Stomach (tissue), 9 donors: ENCODE data around the gene GPC5. TPM values are rescaled to one million over a fixed set of nuclear protein-coding genes. Genes with fewer than 3 reads are reported as not detected.

Source experiments
- DNase-seq, 2 donors: peaks; one replicate each; pipeline versions ENCODE4 v3.0.0 to v3.0.0-alpha.2; 2013 to 2019
- H3K27ac ChIP-seq, 5 donors: fragments of 200-600 bp in 4 of 5; sonication (generic) in 4 of 5; one replicate each; pipeline ENCODE4 v1.5.1; 2013 to 2019; ENCODE audit warnings: mild to moderate bottlenecking in 1 of 5, moderate library complexity in 1 of 5
- H3K27me3 ChIP-seq, 3 donors: fragments of 200-600 bp; sonication (generic); one replicate each; pipeline ENCODE4 v1.5.1; 2017 to 2019; ENCODE audit warnings: mixed run types in 1 of 3
- H3K36me3 ChIP-seq, 4 donors: fragments of 200-600 bp; sonication (generic); 1 replicate in 3 of 4; 2 replicates in 1 of 4; pipeline ENCODE4 v1.5.1; 2016 to 2019
- H3K4me1 ChIP-seq, 4 donors: fragments of 200-600 bp; sonication (generic); one replicate each; pipeline ENCODE4 v1.5.1; 2016 to 2019
- H3K4me3 ChIP-seq, 4 donors: fragments of 200-600 bp; sonication (generic) in 3 of 4; one replicate each; pipeline ENCODE4 v1.5.1; 2016 to 2019; ENCODE audit warnings: mild to moderate bottlenecking in 1 of 4
- H3K9me3 ChIP-seq, 4 donors: fragments of 200-600 bp; sonication (generic); one replicate each; pipeline ENCODE4 v1.5.1; 2016 to 2019
- CTCF ChIP-seq, 7 experiments: fragments of 450-650 bp in 4 of 7; fragments of 200-600 bp in 3 of 7; sonication (generic) in 3 of 7; IDR thresholded peaks; one replicate each; pipeline ENCODE4 v1.5.1; 2016 to 2019; ENCODE audit warnings: antibody characterized with exemption in 7 of 7, control low read depth in 2 of 7, mild to moderate bottlenecking in 1 of 7
- EP300 ChIP-seq: sonication (generic); formaldehyde crosslinking; IDR thresholded peaks from one replicate; pipeline ENCODE4 v1.6.1; 2017; ENCODE audit warnings: antibody characterized with exemption
- POLR2A ChIP-seq, 4 donors: fragments of 450-650 bp; IDR thresholded peaks; one replicate each; pipeline ENCODE4 v1.6.1; 2016; ENCODE audit warnings: antibody characterized with exemption in 4 of 4, control low read depth in 2 of 4, mild to moderate bottlenecking in 1 of 4, moderate library complexity in 1 of 4
- POLR2AphosphoS5 ChIP-seq, 3 donors: sonication (generic); formaldehyde crosslinking; IDR thresholded peaks; one replicate each; pipeline ENCODE4 v1.6.1; 2016; ENCODE audit warnings: antibody characterized with exemption in 3 of 3
- WGBS, 5 donors: extraction: QIAGEN DNeasy Blood & Tissue Kit in 3 of 5; methylation state at CpG; one replicate each; pipeline versions ENCODE4 v1.1.5 to v1.1.7; 2013 to 2018; 5-methylcytosine and 5-hydroxymethylcytosine counted together
- intact Hi-C: fragments of 100-400 bp; cut with DNase I; formaldehyde crosslinking; loops from one replicate; pipeline ENCODE4 v1.15.1; 2023; ENCODE audit warnings: low total_unique reads
- polyA plus RNA-seq, 3 donors: library from polyadenylated mRNA; stranded (reverse); fragments of 200-250 nt; gene quantifications; one replicate each; pipeline ENCODE4 v1.2.3, GENCODE V29; 2013
- total RNA-seq, 5 donors: library from RNA; depleted of rRNA; stranded (reverse); fragments of >200 nt; gene quantifications; one replicate each; pipeline versions ENCODE4 v1.1.0 to v1.2.3, GENCODE V29; 2014 to 2016
- donor health status: healthy with polysubstance abuse.
- donor health status: Bipolar disorder and iron deficiency.
- donor health status: healthy.

Gene GPC5
- total and polyA plus RNA-seq, 8 donors, result 0.87 to 2.8 TPM; not detected in 6

GRCh38 chr13:91922969-91923592, 524.7 kb downstream of the GPC5 start:
- peak in 1 of 2 donors; percentile 5 for DNase-seq
- no peak overlapping the region for H3K4me3 ChIP-seq
- no peaks in the 10 kb centered on the region for H3K4me1 ChIP-seq
- no peak overlapping the region for H3K27ac ChIP-seq
- no peaks in the 10 kb centered on the region for H3K27me3 ChIP-seq
- intact Hi-C loops, result no loop called here
- 74 to 80% (median 78%) methylated on average over 6 of the region's 6 CpGs for WGBS, 5 donors
- TF ChIP-seq EP300 (no peak), POLR2A (IDR thresholded peaks at IDR 0.05) (no peak), POLR2AphosphoS5 (IDR thresholded peaks at IDR 0.05) (no peak), CTCF (IDR thresholded peaks at IDR 0.05) (no peak)
- H3K9me3 ChIP-seq, result no peaks in the 10 kb centered on the region
- no peaks in the 10 kb centered on the region for H3K36me3 ChIP-seq

DNA sequence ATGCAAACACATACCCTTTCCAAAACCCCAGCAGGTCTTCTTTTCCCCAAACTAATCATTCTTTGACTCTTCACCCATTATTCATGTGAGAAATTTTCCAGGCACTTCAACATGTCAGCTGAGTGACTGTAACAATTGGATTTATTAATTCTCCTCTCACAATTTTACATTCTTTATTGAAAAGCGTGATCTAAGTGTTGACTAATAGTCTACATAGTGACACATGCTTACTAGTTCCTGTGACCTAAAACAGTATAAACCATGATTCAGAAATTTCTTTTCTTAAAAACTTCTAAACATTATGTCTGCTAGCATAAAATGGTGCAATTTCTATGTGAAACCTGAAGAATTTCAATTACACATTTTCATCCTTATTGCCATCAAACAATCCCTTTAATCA, 532.3 kb downstream of the GPC5 start:
- intact Hi-C loops, result no loop called here
- WGBS, 5 donors, result 67 to 90% (median 75%) methylated on average over 1 of the region's 1 CpG
- no peak overlapping the region for H3K4me3 ChIP-seq
- H3K27ac ChIP-seq, result no peak overlapping the region
- no peaks in the 10 kb centered on the region for H3K9me3 ChIP-seq
- DNase-seq, result no peak
- TF ChIP-seq POLR2A (IDR thresholded peaks at IDR 0.05) (no peak), EP300 (no peak), CTCF (IDR thresholded peaks at IDR 0.05) (no peak), POLR2AphosphoS5 (IDR thresholded peaks at IDR 0.05) (no peak)
- H3K27me3 ChIP-seq, result no peaks in the 10 kb centered on the region
- H3K36me3 ChIP-seq, result no peaks in the 10 kb centered on the region
- no peaks in the 10 kb centered on the region for H3K4me1 ChIP-seq

DNA sequence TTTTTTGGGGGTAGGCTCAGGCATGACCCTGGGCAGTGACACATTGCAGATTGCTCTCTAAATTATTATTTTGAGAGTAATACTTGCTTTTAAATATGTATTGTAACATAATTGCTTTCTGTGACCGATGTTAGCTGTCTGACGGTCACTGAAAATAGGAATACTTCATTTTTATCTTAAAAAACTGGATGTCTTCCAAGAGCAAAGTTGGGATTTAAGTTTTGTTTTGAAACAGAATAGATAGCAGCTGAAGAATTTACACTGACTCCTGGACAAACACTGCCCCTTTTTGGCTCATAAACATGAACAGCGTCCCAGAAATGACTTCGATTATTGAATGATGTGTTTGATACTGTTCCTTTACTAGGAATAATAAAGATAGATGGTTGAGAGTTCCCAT, 535.9 kb downstream of the GPC5 start:
- no peaks in the 10 kb centered on the region for H3K4me1 ChIP-seq
- H3K4me3 ChIP-seq, result no peak overlapping the region
- peaks cover 0 to 2% (median 0%) of the 10 kb centered on the region in 4 donors for H3K9me3 ChIP-seq
- H3K36me3 ChIP-seq, result no peaks in the 10 kb centered on the region
- no peaks in the 10 kb centered on the region for H3K27me3 ChIP-seq
- no peak overlapping the region for H3K27ac ChIP-seq
- TF ChIP-seq CTCF (IDR thresholded peaks at IDR 0.05), result no peak
- TF ChIP-seq POLR2A (IDR thresholded peaks at IDR 0.05), result no peak
- no peak for TF ChIP-seq POLR2AphosphoS5 (IDR thresholded peaks at IDR 0.05)
- TF ChIP-seq EP300, result no peak
- intact Hi-C loops, result no loop called here
- 55 to 64% (median 59%) methylated on average over 4 of the region's 4 CpGs for WGBS, 5 donors
- DNase-seq, result peak in 1 of 2 donors; percentile 36

DNA sequence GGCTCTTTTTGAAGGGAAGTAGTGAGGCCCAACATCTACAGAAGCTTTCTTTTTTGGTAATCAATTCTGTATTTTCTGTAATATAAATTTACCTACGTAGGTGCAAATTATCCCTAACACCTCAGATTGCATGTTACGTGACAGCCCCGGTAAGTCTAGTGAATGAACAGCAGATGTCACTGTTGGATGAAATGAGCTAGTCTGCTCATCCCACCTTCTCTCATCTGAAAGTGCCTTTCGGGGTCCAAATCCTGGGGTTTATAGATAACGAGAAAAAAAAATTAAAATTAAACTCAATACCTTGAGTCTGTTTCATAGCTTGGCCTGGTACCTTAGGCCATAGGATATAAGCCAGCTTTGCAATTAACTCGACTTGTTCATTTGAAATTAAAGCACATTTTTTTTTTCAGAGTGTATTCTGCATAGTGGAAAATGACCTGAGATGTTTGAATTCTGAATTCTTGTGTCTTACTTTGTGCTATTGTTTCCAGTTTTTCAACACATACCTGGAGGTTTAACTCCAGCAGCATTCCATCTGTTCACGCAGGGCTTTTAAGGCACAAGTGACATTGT, 548.2 kb downstream of the GPC5 start:
- DNase-seq, result peak in 1 of 2 donors; percentile 66
- Histone ChIP-seq H3K4me3 (no peak overlapping the region), H3K27me3 (no peaks in the 10 kb centered on the region), H3K36me3 (no peaks in the 10 kb centered on the region), H3K9me3 (peaks cover 0 to 1% (median 0%) of the 10 kb centered on the region in 4 donors), H3K27ac (no peak overlapping the region), H3K4me1 (no peaks in the 10 kb centered on the region)
- TF ChIP-seq POLR2AphosphoS5 (IDR thresholded peaks at IDR 0.05), result no peak
- TF ChIP-seq CTCF (IDR thresholded peaks at IDR 0.05), result no peak
- TF ChIP-seq EP300, result no peak
- TF ChIP-seq POLR2A (IDR thresholded peaks at IDR 0.05), result no peak
- intact Hi-C loops, result no loop called here
- 23 to 33% (median 28%) methylated on average over 7 of the region's 7 CpGs for WGBS, 5 donors
